Neural cell (in vitro differentiated cells): ENCODE measurements around the gene EPHX1.

Experiments
- MXI1 ChIP-seq: fragments of 450-650 bp; conservative IDR thresholded peaks from 2 replicates; pipeline ENCODE4 v1.6.1; 2014; ENCODE audit warnings: antibody characterized with exemption, mild to moderate bottlenecking; ENCODE audit not compliant: poor library complexity, severe bottlenecking
- POLR2AphosphoS5 ChIP-seq: IDR thresholded peaks from 2 replicates; pipeline ENCODE4 v1.6.1; 2012
- SMC3 ChIP-seq: fragments of 450-650 bp; conservative IDR thresholded peaks from 2 replicates; pipeline ENCODE4 v1.6.1; 2014; ENCODE audit warnings: antibody characterized with exemption, mild to moderate bottlenecking, moderate library complexity; ENCODE audit not compliant: poor library complexity

DNA sequence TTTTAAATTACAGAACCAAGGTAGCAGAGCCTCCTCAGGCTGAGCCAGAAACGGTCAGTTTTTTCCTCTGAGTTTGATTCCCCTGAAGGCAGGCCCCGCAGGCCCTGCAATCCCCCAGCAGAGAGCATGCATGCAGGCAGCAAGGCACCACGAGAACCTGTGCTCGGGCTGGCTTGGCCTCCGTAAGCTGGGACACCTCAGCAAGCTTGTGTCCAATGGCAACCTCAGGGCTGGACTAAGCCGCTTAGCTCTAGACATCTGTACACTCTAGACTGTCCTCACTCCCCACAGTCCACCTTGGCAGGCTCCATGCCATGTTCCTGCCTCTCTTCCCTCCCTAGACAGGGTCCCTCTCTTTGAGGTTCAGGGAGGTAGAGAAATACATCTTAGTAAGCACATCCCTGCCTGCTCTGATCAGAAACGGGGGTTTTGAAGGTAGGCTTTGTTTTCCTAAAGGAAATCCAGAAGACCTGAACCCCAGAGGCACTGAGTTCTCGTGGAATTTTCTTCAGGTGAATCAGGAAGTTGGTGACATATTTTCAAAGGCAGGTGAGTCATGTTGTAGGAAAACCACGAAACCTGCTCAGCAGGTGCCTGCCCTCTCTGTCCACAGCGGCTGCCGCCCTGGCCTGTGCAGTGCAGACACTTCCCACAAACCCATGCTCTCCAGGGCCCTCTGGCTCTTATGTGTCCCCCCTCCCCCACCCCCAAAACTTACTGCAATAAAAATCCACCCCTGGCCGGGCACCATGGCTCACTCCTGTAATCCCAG lies 65.3 kb downstream of the EPHX1 start:
- no peak for TF ChIP-seq SMC3
- TF ChIP-seq POLR2AphosphoS5, result no peak
- no peak for TF ChIP-seq MXI1
